Measurements from ENCODE around the gene SIPA1L2.
"Not testable (repeated sequence)": the region's sequence is repeated elsewhere in the genome, so short reads cannot be mapped to it uniquely, and the experiment has no call there.

Gene SIPA1L2

GRCh38 chr1:232620356-232620969 lies 9.5 kb downstream of the SIPA1L2 start:
- peak in 37 of 58 donors; percentile 9 to 85 (median 36) for DNase-seq

DNA sequence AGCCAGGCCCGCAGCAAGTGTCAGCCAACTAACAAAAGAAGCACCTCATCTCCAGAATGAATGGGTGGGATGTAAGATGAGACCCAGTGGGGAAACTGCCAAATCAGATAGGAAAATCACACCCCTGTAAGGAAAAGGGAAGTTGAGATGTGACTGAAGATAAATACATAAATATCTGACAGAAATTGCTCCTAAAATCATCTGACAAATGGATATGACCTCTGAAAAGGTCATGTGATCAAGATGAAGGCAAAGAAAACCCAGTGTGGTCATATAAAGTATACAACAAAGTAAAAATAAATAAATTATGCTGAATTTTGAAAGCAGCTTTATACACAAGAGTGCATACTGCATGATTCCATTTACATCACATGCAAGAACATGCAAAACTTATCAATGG lies 12.7 kb downstream of the SIPA1L2 start:
- DNase-seq: no peak

- no peak for DNase-seq
Observed at GRCh38 chr1:232615306-232615800, 14.6 kb downstream of the SIPA1L2 start.

- DNase-seq: no peak
Observed at GRCh38 chr1:232614811-232615210, 15.1 kb downstream of the SIPA1L2 start.

DNA sequence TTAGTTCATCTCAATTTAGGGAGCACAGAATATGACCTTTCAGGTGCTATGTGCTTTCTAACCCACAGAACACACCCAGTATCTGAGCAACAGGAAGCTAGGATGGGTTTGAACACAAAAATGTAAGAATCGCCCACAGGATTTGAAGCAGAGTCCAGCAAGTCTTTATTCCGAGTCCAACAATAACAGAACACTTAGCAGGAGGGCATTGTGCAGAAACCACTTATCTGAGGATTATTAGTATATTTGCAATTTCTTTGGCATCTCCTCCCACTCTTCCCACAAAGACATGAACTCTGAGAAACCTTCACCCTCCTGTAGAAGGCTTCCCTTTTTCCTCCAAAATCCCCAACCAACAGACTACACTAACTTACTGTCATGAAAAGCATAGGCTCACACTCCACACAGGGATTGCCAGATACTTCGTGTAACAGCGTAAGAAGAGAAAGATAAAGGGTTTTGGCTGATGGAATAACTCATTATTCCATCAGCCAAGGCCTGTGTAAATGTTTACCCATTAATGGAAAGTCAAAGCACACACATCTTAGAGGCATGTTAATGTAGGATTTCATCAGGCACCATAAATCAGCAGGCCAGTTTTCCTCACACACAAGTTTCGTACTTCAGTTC lies 16.1 kb downstream of the SIPA1L2 start:
- DNase-seq: no peak

- DNase-seq: not testable (repeated sequence)
Observed at GRCh38 chr1:232612836-232613235, 17.1 kb downstream of the SIPA1L2 start.

DNA sequence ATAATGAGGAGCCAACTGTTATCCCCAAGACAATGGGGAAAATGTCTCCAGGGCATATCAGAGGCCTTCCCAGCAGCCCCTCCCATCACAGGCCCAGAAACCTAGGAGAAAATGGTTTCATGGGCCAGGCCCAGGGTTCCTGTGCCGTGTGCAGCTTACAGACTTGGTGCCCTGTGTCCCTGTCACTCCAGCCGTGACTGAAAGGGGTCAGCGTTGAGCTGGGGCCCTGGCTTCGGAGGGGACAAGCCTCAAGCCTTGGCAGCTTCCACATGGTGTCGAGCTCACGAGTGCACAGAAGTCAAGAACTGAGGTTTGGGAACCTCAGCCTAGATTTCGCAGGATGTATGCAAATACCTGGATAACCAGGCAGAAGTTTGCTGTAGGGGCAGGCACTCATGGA lies 18.1 kb downstream of the SIPA1L2 start:
- DNase-seq: no peak

DNA sequence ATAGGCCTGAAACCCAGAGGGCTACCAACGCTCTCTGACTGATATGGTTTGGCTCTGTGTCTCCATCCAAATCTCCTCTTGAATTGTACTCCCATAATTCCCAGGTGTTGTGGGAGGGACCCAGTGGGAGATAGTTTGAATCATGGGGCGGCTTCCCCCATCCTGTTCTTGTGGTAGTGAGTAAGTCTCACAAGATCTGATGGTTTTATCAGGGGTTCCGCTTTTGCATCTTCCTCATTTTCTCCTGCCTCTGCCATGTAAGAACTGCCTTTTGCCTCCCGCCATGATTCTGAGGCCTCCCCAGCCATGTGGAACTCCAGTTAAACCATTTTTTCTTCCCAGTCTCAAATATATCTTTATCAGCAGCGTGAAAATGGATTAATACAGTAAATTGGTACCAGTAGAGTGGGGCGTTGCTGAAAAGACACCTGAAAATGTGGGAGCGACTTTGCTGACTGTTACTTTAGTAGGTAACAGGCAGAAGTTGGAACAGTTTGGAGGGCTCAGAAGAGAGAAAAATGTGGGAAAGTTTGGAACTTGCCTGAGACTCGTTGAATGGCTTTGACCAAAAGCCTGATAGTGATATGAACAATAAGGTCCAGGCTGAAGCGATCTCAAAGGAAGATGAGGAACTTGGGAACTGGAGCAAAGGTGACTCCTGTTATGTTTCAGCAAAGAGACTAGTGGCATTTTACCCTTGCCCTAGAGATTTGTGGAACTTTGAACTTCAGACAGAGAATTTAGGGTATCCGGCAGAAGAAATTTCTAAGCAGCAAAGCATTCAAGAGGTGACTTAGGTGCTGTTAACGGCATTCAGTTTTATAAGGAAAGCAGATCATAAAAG lies 18.8 kb downstream of the SIPA1L2 start:
- peak in 2 of 58 donors; percentile 5 to 22 for DNase-seq

DNA sequence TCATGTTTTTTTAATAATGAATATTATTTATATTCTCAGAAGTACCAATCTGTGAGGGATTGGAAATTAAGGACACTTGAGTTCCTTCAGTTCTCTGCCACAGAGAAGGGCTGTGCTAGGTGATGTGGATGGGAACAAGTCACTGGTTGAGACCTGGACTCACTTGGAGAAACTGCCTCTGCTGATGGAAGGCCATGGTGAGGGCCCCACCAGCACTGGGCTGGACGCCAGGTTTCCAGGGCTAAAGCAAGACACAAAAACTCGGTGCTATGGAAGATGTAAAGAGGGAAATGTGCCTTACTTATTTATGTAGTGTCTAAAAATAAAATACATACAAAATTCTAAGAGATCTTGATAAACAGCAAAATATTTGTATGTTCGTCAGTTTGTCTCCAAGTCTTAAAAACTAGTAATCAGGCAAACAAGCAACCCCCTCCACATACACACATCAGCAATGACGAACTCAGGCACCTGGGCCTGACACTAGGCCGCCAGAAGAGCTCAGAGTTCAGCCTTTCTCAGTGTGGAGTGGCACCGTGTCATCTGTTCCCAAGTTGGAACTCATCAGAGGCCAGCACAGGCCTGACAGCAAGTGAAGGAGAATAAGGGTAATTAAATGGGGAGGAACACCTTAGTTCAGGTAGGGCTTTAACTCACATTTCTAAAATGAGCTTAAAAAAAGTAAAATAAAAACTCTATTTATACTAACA lies 19.6 kb downstream of the SIPA1L2 start:
- no peak for DNase-seq

DNA sequence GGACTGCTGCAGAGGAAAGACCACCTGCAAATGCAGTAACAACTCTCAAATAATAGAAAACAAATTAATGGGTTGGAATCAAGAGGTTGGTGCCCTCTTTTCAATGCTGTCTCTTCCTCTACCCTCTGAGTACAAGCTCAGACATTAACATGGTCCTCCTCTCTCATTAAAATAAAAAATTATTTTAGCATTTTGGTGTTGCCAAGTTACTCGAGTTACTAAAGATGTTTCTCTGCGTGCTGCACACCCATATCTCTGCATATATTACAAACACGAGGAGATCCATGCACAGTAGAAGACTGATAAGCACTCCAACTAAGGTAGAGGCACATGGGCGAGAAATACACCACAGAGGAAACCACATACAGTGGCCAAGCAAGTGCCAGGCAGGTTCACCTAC lies 21.5 kb downstream of the SIPA1L2 start:
- no peak for DNase-seq

DNA sequence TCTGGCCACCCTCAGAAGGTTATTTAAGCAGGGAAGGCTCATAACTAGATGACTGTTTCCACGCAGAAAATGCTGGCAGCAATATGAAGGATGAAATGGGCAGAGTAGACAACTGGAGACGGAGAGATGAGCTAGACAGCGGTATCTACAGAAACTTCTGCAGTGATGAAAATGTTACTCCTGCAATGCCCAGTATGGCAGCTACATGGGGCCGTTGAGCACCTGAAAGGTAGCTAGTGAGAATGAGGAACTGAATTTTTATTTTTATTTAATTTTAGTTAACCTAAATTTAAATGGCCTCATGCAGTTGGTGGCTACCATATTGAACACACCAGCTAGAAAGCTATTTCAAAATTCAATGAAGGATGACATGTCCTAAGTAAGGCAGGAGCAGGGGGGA lies 27.3 kb downstream of the SIPA1L2 start:
- no peak for DNase-seq

GRCh38 chr1:232600424-232601258 lies 29.3 kb downstream of the SIPA1L2 start:
- DNase-seq: no peak

- no peak for DNase-seq
Observed at GRCh38 chr1:232599178-232600041, 30.5 kb downstream of the SIPA1L2 start.

- DNase-seq: no peak
Observed at GRCh38 chr1:232598837-232599177, 31.1 kb downstream of the SIPA1L2 start.

- no peak for DNase-seq
Observed at GRCh38 chr1:232598133-232598532, 31.8 kb downstream of the SIPA1L2 start.

DNA sequence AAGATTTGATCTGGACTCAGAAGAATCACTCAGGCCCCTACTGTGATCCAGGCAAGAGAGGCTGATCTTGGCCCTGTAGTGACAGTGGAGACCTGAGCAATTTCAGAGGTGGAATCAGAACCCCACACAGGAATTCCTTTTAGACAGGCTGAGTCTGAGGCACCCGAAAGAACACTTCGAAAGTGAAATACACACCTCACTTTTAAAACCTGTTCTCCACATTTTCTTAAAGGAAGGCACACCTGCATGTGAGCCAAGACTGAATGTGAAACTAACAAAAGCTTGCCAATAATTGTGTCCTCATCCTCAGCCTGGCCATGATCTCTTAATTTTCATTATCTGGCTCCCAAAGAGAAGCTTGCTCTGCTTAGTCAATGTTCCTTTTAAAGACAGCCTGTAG lies 32.2 kb downstream of the SIPA1L2 start:
- no peak for DNase-seq

- DNase-seq: no peak
Observed at GRCh38 chr1:232596666-232597303, 33.1 kb downstream of the SIPA1L2 start.

DNA sequence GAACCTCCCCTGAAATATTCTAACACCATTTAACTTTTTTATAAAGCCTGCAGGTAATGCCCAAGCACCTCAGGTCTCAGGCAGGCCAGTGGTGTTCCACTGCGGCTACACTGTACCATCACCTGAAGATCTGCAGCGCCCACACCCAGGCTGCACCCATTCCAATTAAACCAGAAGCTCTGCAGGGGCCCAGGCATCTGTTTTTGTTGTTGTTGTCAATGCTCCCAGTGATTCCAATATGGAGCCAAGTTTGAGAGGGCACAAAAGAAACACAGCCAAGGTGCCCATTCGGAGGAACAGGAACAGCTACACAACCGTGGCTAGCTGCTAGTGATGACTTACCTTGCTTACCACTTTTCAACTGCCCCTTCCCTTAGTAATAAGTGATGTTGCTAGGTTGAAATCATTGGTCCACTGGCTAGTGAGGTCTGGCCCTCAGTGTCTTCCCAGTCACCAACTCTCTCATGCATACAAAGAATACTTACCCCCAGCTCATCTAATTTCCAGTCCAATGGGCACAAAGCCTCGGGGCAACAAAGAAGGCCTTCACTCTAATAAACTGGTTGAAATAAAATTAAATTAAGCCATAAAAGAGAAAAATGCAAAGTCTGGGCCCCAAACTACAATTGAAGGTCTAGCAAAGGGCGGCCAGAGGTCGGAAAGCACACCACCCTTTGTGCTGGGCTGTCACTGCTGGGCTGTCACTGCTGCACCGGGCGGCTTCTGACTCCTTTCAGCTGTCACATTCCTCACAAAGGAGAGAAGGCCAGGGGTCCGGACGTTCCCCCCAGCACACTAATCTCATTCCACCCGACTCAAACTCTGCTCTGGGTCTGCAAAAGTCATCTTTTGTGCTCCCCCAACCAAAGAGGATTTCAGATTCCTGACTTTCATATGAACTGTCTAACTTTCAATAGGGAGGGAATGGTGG lies 34.9 kb downstream of the SIPA1L2 start:
- no peak for DNase-seq

Measured in anterior cingulate cortex (tissue), 58 donors.